GM21515 (cell line): Measurements from ENCODE around the gene FBXL19.

ENCODE experiments used
- ATAC-seq: cut with Tn5 transposase; IDR thresholded peaks from one replicate; pipeline ENCODE4 v1.9.1; 2021; ENCODE audit not compliant: unreplicated experiment

Gene FBXL19

DNA sequence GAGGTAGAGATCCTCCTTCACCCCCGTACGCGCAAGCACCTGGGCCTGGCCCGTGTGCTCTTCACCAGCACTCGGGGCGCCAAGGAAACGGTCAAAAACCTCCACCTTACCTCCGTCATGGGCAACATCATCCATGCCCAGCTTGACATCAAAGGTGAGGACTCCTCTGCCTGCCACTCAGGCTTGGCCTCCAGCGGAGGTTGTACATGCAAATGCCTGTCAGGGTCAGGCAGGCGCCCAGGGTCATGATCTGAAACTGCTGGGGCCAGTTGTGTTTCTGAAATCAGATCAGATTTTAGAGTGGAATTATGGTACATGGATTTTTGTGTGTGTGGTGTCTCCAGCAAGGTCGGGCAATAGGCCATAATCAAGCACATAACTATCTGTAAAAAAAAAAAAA, 38.0 kb downstream of the FBXL19 start:
- no peak for ATAC-seq

DNA sequence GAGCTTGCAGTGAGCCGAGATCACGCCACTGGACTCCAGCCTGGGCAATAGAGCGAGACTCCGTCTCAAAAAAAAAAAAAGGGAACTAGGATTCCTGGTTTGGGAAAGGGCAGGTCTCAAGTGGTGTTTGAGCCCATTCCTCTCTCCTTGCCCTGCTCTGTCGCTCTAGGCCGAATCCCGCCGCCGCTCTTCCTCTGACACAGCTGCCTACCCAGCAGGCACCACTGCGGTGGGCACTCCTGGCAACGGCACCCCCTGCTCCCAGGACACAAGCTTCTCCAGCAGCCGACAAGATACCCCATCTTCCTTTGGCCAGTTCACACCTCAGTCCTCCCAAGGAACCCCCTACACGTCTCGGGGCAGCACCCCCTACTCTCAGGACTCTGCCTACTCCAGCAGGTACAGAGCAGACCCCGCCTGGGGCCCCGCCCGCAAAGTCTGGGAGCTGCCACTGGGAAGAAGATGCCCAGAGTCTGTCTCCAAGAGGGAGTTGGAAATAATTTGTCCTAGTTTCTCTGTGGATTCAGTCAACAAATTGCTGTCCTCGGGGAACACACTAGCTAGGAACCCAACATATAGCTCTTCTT, 40.6 kb downstream of the FBXL19 start:
- ATAC-seq: no peak

DNA sequence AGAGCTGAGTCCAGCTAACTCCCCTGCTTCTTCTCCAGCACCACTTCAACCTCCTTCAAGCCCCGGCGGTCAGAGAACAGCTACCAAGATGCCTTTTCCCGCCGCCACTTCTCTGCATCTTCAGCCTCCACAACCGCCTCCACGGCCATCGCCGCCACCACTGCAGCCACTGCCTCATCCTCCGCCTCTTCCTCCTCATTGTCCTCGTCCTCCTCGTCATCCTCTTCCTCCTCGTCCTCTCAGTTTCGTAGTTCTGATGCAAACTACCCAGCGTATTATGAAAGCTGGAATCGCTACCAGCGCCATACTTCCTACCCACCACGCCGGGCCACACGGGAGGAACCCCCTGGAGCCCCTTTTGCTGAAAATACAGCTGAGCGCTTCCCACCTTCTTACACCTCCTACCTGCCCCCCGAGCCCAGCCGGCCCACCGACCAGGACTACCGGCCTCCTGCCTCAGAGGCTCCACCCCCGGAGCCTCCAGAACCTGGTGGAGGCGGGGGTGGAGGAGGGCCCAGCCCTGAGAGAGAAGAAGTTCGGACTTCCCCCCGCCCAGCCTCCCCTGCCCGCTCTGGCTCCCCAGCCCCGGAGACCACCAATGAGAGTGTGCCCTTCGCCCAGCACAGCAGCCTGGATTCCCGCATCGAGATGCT, 41.3 kb downstream of the FBXL19 start:
- no peak for ATAC-seq

DNA sequence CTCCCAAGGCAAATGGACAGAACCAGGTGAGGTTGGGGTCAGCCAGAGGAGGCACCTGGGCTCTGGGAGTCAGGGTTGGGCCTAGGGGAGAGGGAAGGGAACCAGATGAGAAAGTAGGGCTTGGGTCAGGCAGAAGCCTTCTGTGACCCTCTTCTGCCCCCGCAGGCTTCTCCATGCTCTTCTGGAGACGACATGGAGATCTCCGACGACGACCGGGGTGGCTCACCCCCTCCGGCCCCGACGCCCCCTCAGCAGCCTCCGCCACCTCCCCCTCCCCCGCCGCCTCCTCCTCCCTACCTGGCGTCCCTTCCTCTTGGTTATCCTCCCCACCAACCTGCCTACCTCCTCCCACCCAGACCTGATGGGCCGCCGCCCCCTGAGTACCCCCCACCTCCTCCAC, 42.1 kb downstream of the FBXL19 start:
- no peak for ATAC-seq

DNA sequence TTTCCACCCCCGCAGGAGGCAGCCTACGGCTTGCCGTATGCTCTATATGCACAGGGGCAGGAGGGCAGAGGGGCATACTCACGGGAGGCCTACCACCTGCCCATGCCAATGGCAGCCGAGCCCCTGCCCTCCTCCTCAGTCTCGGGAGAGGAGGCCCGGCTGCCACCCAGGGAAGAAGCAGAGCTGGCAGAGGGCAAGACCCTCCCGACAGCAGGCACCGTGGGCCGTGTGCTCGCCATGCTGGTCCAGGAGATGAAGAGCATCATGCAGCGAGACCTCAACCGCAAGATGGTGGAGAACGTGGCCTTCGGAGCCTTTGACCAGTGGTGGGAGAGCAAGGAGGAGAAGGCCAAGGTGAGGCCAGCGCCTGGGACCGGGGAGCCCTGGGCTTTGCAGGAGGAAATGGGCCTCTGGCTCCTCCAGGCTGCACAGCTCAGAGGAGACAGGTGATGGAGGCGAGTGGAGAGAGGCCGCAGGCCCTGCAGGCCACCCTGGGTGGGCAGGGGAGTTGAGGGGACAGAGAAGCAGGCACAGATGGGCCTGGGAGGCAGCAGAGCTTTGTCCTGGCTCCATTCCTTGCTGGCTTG, 42.8 kb downstream of the FBXL19 start:
- no peak for ATAC-seq

DNA sequence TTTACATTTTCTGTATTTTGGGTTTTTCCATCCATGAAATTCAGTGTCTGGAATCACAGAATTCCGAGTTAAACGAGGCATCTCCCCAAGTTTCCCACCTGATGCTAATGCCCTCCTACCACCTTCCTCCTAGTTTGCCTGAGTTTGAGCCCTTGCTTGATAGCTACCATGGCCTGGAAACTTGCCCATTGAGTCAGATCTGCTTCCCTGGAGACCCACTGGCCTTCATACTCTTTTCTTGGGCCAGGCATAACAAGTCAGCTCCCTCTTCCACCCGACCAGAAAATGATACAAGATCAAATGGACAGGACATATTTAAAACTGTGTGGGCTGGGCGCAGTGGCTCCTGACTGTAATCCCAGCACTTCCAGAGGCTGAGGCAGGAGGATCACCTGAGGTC, 44.4 kb downstream of the FBXL19 start:
- ATAC-seq: no peak

DNA sequence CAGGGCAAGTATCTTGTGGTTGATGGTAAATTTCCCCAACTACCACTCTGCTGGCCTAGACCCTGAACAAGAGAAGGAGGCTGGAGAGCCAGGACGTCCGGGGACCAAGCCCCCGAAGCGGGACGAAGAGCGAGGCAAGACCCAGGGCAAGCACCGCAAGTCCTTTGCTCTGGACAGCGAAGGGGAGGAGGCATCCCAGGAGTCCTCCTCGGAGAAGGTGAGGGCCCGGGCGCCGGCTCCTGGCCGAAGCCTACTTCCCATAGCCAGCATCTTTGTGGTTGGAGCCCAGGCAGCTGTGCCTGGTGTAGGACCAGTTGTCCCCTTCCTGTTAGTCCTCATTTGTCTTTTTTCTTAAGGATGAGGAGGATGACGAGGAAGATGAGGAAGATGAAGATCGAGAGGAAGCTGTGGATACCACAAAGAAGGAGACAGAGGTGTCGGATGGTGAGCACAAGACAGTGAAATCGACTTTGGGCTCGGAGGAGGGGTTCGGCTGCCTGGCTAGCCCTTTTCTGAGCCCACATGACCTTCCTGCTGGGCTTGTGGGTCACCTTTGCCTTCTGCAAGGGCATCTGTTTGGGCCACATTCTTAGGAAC, 46.0 kb downstream of the FBXL19 start:
- no peak for ATAC-seq

DNA sequence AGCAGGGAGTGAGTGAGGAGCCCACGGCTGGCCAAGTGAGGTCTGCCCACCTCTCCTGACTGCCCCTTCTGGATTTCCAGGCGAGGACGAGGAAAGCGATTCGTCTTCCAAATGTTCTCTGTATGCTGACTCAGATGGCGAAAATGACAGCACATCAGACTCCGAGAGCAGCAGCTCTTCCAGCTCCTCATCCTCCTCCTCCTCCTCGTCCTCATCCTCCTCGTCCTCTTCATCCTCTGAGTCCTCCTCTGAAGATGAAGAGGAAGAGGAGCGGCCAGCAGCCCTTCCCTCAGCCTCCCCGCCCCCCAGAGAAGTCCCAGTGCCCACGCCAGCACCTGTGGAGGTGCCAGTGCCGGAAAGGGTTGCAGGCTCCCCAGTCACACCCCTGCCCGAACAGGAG, 47.9 kb downstream of the FBXL19 start:
- no peak for ATAC-seq

DNA sequence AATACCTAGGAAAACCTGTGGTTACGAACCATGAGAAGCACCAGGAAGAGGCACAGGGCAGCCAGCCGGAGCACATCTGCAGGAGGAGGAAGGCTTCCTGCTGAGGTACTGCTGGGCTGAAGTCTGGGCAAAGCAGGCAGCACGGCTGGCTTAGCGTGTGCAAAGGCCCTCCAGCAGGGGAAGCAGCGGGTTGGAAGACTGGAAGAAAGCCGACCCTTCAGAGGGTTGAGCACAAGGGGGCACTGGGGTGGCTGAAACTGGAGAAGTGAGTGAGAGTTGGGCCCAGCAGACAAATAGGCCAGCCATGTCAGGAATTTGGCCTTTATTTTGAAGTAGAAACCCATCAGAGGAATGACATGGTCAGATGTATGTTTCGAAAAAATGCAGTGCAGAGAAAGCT, 49.5 kb downstream of the FBXL19 start:
- no peak for ATAC-seq

DNA sequence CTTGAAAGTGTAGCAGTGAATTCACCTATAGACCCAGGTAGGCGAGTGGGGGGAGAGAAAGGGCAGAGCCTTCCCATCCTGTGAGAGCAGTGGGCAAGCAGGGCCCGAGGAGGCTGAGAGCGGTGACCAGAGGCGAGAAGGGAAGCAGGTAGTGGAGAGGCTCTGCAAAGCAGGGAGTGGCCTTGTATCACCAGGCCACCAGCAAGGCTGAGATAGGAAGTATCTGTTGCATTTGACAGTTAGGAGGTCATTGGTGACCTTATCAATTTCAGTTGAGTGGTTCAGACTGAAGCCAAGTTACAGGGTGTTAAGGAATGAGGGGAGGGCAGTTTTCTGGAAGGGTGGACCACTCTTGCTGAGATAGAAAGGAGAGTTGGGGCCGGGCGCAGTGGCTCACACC, 51.0 kb downstream of the FBXL19 start:
- no peak for ATAC-seq

DNA sequence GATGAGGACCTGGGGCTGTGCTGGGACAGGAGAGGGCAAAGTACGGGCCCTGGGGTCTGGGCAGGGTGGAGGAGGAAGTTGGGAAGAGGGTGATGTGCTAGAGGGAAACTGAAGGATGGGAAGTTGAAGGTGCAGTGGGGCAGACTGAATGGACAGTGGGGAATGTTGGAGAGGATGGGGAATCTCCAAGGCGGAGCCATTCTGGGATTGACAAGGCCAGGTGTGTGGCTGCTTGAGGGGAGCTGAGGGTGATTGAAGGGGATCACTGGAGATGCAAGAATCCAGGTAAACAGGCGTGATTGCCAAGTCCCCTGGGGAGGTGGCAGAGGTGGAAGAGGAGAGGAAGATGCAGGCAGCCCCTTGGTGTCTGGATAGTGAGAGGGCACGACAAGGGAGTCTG, 53.1 kb downstream of the FBXL19 start:
- ATAC-seq: no peak

DNA sequence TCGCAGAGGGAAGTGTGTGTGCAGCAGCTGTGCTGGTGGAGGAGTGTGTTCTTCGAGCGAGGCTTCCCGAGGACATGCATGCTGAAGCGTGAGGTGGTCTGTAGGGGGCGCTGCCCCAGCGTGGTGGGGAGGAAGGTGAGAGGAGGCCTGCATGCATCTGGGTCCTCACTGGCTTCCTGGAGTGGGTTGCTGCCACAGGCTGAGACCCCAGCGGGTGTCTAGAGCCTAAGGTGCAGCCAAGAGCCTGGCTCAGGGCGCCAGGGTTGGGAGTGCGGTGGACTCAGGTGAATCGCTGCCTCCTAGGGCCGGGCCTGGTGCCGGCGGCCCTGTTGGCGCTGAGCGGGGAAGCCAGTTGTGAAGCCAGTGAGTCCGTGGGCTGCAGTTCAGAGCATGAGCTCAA, 54.1 kb downstream of the FBXL19 start:
- ATAC-seq: no peak

DNA sequence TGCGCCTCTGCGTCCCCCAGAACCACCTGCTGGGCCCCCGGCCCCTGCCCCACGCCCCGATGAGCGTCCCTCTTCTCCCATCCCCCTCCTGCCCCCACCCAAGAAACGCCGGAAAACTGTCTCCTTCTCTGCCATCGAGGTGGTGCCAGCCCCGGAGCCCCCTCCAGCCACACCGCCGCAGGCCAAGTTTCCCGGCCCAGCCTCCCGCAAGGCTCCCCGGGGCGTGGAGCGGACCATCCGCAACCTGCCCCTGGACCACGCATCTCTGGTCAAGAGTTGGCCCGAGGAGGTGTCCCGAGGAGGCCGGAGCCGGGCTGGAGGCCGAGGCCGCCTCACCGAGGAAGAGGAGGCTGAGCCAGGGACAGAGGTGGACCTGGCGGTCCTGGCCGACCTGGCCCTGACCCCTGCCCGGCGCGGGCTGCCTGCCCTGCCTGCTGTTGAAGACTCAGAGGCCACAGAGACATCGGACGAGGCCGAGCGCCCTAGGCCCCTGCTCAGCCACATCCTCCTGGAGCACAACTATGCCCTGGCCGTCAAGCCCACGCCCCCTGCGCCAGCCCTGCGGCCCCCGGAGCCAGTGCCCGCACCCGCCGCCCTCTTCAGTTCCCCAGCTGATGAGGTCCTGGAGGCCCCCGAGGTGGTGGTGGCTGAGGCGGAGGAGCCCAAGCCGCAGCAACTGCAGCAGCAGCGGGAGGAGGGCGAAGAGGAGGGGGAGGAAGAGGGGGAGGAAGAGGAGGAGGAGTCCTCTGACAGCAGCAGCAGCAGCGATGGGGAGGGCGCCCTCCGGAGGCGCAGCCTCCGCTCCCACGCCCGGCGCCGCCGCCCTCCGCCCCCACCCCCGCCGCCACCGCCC, 56.0 kb downstream of the FBXL19 start:
- ATAC-seq: no peak

DNA sequence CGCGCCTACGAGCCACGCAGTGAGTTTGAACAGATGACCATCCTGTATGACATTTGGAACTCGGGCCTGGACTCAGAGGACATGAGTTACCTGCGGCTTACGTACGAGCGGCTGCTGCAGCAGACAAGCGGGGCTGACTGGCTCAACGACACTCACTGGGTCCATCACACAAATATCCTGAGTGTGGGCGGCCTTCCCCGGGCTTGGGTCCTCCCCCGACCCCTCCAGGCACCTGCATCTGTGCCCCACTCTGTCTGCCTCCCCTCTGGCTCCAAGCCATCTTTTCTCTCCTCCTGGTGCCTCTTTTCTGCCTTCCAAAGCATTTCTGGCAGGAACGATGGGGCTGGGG, 56.6 kb downstream of the FBXL19 start:
- ATAC-seq: no peak

DNA sequence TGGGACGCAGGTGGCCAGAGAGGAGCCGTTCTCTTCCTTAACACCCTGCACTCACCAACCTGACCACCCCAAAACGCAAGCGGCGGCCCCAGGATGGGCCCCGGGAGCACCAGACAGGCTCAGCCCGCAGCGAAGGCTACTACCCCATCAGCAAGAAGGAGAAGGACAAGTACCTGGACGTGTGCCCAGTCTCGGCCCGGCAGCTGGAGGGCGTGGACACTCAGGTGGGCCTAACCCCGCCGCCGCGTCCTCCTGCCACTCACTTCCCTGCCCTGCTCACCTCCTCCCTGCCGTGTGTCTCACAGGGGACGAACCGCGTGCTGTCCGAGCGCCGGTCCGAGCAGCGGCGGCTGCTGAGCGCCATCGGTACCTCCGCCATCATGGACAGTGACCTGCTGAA, 57.1 kb downstream of the FBXL19 start:
- ATAC-seq: no peak

DNA sequence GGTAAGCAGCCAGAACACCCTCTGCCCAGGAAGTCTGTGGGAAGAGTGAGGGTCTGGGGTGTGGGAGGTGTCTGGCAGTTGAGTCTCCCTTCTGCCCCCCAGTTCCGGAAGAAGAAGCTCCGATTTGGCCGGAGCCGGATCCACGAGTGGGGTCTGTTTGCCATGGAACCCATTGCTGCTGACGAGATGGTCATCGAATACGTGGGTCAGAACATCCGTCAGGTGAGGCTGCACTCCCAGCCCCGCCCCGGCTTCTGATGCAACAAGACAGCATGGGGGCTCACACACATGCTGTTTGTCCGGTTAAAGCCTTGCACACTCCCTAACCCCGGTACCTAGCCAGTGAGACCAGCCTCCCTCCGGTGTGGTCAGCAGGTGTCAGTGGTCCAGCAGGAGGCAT, 57.6 kb downstream of the FBXL19 start:
- ATAC-seq: no peak

DNA sequence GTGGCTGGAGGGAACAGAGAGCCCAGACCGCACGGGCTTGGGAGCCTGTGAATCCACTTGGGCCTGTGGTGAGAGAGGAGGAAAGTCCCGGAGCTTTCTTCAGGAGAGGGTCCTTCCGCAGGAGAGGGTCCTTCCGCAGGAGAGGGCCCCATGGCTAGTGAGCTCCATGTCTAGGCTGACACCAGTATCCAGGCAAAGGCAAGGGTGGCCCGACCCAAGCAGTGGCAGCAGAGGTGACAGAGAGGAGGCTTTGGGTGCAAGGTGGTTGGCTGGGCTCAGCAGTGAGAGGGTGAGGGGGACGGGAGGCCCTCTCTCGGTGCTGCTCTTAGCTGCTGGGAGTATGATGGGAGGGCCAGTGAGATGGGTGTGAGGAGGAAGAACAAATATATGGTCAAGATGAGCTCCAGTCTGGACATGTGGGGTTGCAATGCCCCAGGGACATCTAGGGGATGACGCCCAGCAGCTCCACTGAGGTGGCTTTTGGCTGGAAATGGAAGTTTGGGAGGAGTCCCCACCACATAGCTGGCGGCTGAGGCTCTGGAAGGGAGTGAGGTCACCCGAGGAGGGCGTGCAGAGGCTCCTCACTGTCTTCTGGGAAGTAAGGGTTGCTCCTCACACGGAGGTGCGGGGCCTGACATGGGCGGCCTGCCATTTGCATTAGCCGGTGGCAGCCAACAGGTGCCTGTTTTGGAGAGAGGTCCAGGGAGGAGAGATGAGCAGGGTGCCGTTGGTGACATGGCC, 59.3 kb downstream of the FBXL19 start:
- ATAC-seq: no peak

DNA sequence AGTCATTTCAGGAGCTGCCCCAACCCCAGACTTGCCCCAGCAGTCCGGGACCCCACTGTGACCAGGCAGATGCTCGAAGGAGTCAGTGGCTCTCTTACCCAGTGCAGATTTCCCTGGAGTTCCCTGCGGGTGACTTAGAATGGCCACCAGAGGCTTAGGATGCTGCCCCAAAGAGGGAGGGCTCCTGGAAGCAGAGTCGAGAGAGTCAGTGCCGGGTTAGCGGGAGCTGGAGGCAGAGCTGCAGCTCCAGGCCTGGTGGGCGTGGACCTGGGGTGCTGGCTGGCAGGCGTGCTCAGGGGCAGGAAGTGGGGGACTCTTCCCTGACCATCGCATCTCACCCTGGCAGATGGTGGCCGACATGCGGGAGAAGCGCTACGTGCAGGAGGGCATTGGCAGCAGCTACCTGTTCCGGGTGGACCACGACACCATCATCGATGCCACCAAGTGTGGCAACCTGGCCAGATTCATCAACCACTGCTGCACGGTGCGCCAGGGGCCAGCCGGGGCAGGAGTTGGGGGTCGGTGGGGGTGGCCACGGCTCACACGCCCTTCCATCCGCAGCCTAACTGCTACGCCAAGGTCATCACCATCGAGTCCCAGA, 60.0 kb downstream of the FBXL19 start:
- no peak for ATAC-seq

DNA sequence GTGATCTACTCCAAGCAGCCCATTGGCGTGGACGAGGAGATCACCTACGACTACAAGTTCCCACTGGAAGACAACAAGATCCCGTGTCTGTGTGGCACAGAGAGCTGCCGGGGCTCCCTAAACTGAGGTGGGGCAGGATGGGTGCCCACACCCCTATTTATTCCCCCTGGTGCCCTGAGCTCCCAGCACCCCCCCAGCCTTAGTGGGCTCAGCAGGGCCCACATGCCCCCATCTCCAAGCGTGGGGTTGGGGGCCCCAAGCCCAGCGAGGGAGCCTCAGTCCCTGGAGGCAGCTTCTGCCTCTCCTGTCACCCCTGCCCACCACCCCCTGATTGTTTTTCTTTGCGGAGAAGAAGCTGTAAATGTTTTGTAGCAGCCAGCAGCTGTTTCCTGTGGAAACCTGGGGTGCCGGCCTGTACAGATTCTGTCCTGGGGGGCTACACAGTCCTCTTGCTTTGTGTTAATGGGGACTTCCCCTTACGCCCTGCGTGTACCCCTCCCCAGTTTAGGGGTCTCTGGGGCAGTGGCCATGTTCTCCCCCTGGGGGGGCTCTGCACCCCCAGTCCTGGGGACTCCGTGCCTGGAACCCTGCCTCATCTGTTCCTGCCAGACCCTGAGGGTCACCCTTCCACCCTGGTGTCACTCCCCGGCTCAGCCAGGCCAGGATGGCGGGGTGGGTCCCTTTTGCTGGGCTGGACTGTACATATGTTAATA, 60.7 kb downstream of the FBXL19 start:
- ATAC-seq: no peak
